ENCODE measurements around the gene PNMA3.
"Not testable (repeated sequence)": the region's sequence is repeated elsewhere in the genome, so short reads cannot be mapped to it uniquely, and the experiment has no call there.

PNMA3 gene

GRCh38 chrX:153055871-153056749, at the start of gene PNMA3:
TSS of gene PNMA3 (plus strand) at chrX:153056470. CDS start at chrX:153057056, 586 bp downstream.
- TF ChIP-seq EZH2 (IDR thresholded peaks at IDR 0.05) (no peak), FOXP2 (optimal IDR thresholded peaks at IDR 0.05; ENCODE audit: control extremely low read depth, extremely low read length, insufficient read depth) (no peak), POLR2AphosphoS5 (IDR thresholded peaks at IDR 0.05; ENCODE audit: borderline replicate concordance, low read depth, low read length) (no peak)
- Histone ChIP-seq H3K9me3 (ENCODE audit: low read depth, low read length) (no peaks in the 10 kb centered on the region), H3K9ac (ENCODE audit: insufficient read length) (no peak within 1 kb of the TSS), H3K4me3 (no peak within 1 kb of the TSS), H3K36me3 (ENCODE audit: insufficient read depth, low read length) (no peaks in the 10 kb centered on the region), H3K27ac (no peak within 1 kb of the TSS)
- DNase-seq (ENCODE audit: low read depth, low spot score), result no peak

- H3K9ac ChIP-seq (ENCODE audit: insufficient read length); H3K9me3 ChIP-seq (ENCODE audit: low read depth, low read length); H3K27ac ChIP-seq; H3K36me3 ChIP-seq (ENCODE audit: insufficient read depth, low read length); H3K4me3 ChIP-seq; DNase-seq (ENCODE audit: low read depth, low spot score): not testable (repeated sequence)
Observed at GRCh38 chrX:153017174-153017573, 39.1 kb upstream of the PNMA3 start.

GRCh38 chrX:153019166-153019565, 37.1 kb upstream of the PNMA3 start:
- no peak for TF ChIP-seq POLR2AphosphoS5 (IDR thresholded peaks at IDR 0.05; ENCODE audit: borderline replicate concordance, low read depth, low read length)
- TF ChIP-seq EZH2 (IDR thresholded peaks at IDR 0.05), result no peak
- no peak for TF ChIP-seq FOXP2 (optimal IDR thresholded peaks at IDR 0.05; ENCODE audit: control extremely low read depth, extremely low read length, insufficient read depth)
- no peak for DNase-seq (ENCODE audit: low read depth, low spot score)
- Histone ChIP-seq H3K27ac (no peak overlapping the region), H3K9ac (ENCODE audit: insufficient read length) (no peak overlapping the region), H3K9me3 (ENCODE audit: low read depth, low read length) (no peaks in the 10 kb centered on the region), H3K36me3 (ENCODE audit: insufficient read depth, low read length) (no peaks in the 10 kb centered on the region), H3K4me3 (no peak overlapping the region)

GRCh38 chrX:153026501-153026900, 29.8 kb upstream of the PNMA3 start:
- H3K9ac ChIP-seq (ENCODE audit: insufficient read length); DNase-seq (ENCODE audit: low read depth, low spot score); H3K4me3 ChIP-seq; H3K36me3 ChIP-seq (ENCODE audit: insufficient read depth, low read length); H3K9me3 ChIP-seq (ENCODE audit: low read depth, low read length); H3K27ac ChIP-seq: not testable (repeated sequence)

- H3K9me3 ChIP-seq (ENCODE audit: low read depth, low read length); H3K4me3 ChIP-seq; H3K27ac ChIP-seq; H3K36me3 ChIP-seq (ENCODE audit: insufficient read depth, low read length); H3K9ac ChIP-seq (ENCODE audit: insufficient read length); DNase-seq (ENCODE audit: low read depth, low spot score): not testable (repeated sequence)
Observed at GRCh38 chrX:153028487-153028886, 27.8 kb upstream of the PNMA3 start.

- Histone ChIP-seq H3K9me3 (ENCODE audit: low read depth, low read length) (no peaks in the 10 kb centered on the region), H3K9ac (ENCODE audit: insufficient read length) (no peak overlapping the region), H3K27ac (no peak overlapping the region), H3K4me3 (no peak overlapping the region), H3K36me3 (ENCODE audit: insufficient read depth, low read length) (no peaks in the 10 kb centered on the region)
- DNase-seq (ENCODE audit: low read depth, low spot score), result no peak
- TF ChIP-seq POLR2AphosphoS5 (IDR thresholded peaks at IDR 0.05; ENCODE audit: borderline replicate concordance, low read depth, low read length) (no peak), FOXP2 (optimal IDR thresholded peaks at IDR 0.05; ENCODE audit: control extremely low read depth, extremely low read length, insufficient read depth) (no peak), EZH2 (IDR thresholded peaks at IDR 0.05) (no peak)
Observed at GRCh38 chrX:153029162-153029561, 27.1 kb upstream of the PNMA3 start.

GRCh38 chrX:153029875-153030274, 26.4 kb upstream of the PNMA3 start:
- H3K9ac ChIP-seq (ENCODE audit: insufficient read length), result no peak overlapping the region
- no peaks in the 10 kb centered on the region for H3K9me3 ChIP-seq (ENCODE audit: low read depth, low read length)
- H3K27ac ChIP-seq, result no peak overlapping the region
- H3K4me3 ChIP-seq, result no peak overlapping the region
- no peak for DNase-seq (ENCODE audit: low read depth, low spot score)
- TF ChIP-seq POLR2AphosphoS5 (IDR thresholded peaks at IDR 0.05; ENCODE audit: borderline replicate concordance, low read depth, low read length) (no peak), EZH2 (IDR thresholded peaks at IDR 0.05) (no peak), FOXP2 (optimal IDR thresholded peaks at IDR 0.05; ENCODE audit: control extremely low read depth, extremely low read length, insufficient read depth) (no peak)
- no peaks in the 10 kb centered on the region for H3K36me3 ChIP-seq (ENCODE audit: insufficient read depth, low read length)

- no peaks in the 10 kb centered on the region for H3K9me3 ChIP-seq (ENCODE audit: low read depth, low read length)
- H3K27ac ChIP-seq, result no peak overlapping the region
Observed at GRCh38 chrX:153030801-153031200, 25.5 kb upstream of the PNMA3 start.

GRCh38 chrX:153032397-153033118, 23.7 kb upstream of the PNMA3 start:
- TF ChIP-seq POLR2AphosphoS5 (IDR thresholded peaks at IDR 0.05; ENCODE audit: borderline replicate concordance, low read depth, low read length) (no peak), FOXP2 (optimal IDR thresholded peaks at IDR 0.05; ENCODE audit: control extremely low read depth, extremely low read length, insufficient read depth) (no peak), EZH2 (IDR thresholded peaks at IDR 0.05) (no peak)
- Histone ChIP-seq H3K9ac (ENCODE audit: insufficient read length) (no peak overlapping the region), H3K27ac (no peak overlapping the region), H3K36me3 (ENCODE audit: insufficient read depth, low read length) (no peaks in the 10 kb centered on the region), H3K9me3 (ENCODE audit: low read depth, low read length) (no peaks in the 10 kb centered on the region), H3K4me3 (peak overlapping the region; percentile 49; the same call in 1 of the 2 replicates)
- DNase-seq (ENCODE audit: low read depth, low spot score), result no peak

More at GRCh38 chrX:153030801-153031200, 25.5 kb upstream of the PNMA3 start:
- TF ChIP-seq EZH2 (IDR thresholded peaks at IDR 0.05) (no peak), FOXP2 (optimal IDR thresholded peaks at IDR 0.05; ENCODE audit: control extremely low read depth, extremely low read length, insufficient read depth) (no peak), POLR2AphosphoS5 (IDR thresholded peaks at IDR 0.05; ENCODE audit: borderline replicate concordance, low read depth, low read length) (no peak)
- no peaks in the 10 kb centered on the region for H3K36me3 ChIP-seq (ENCODE audit: insufficient read depth, low read length)
- H3K4me3 ChIP-seq, result no peak overlapping the region
- no peak overlapping the region for H3K9ac ChIP-seq (ENCODE audit: insufficient read length)
- DNase-seq (ENCODE audit: low read depth, low spot score), result no peak

Data from SK-N-MC (cell line).